OCI-LY7 (cell line): ENCODE results near the gene KIFC3. TPM values are rescaled to one million over a fixed set of nuclear protein-coding genes. Genes with fewer than 3 reads are reported as not detected.

Source experiments
- BruUV-seq: library from RNA; stranded (reverse); fragments of 400-500 nt; replicated peaks from 2 replicates; lab custom pipeline; 2021; lab: Mats Ljungman, UMichigan
- CTCF ChIA-PET: fragments of 300-600 bp; sonication (Branson Sonifier 250); formaldehyde crosslinking; loops from one replicate; lab custom pipeline; 2022; ENCODE audit warnings: antibody characterized with exemption; ENCODE audit not compliant: unreplicated experiment; lab: Charles Lee
- POLR2A ChIA-PET: fragments of 300-600 bp; sonication (Branson Sonifier 250); formaldehyde crosslinking; loops from one replicate; lab custom pipeline; 2022; ENCODE audit warnings: antibody characterized with exemption; lab: Charles Lee
- DNase-seq: peaks from one replicate; pipeline ENCODE4 v3.0.0-alpha.2; 2015; ENCODE audit warnings: low spot score
- H2AFZ ChIP-seq: fragments of 200-600 bp; sonication (generic), shearing (Covaris generic); 2 replicates; pipeline ENCODE4 v1.6.1; 2014; ENCODE audit warnings: mild to moderate bottlenecking, antibody characterized with exemption, low read length, moderate library complexity
- H3K27ac ChIP-seq: fragments of 200-600 bp; sonication (generic); 2 replicates; pipeline ENCODE4 v1.5.1; 2014; ENCODE audit warnings: mixed run types, low read depth, mild to moderate bottlenecking, moderate library complexity, low read length, inconsistent platforms; ENCODE audit not compliant: poor library complexity, severe bottlenecking
- H3K36me3 ChIP-seq: fragments of 200-600 bp; sonication (generic); 2 replicates; pipeline ENCODE4 v1.6.1; 2014; ENCODE audit warnings: mild to moderate bottlenecking, antibody characterized with exemption, low read length, moderate library complexity, mixed read lengths; ENCODE audit not compliant: insufficient read depth
- H3K4me1 ChIP-seq: fragments of 200-600 bp; sonication (generic); 2 replicates; pipeline ENCODE4 v1.5.1; 2014; ENCODE audit warnings: mild to moderate bottlenecking, low read length; ENCODE audit not compliant: insufficient read depth, poor library complexity, severe bottlenecking
- H3K4me2 ChIP-seq: fragments of 200-600 bp; sonication (generic); 2 replicates; pipeline ENCODE4 v1.6.1; 2014; ENCODE audit warnings: mild to moderate bottlenecking, low read length
- H3K4me3 ChIP-seq: fragments of 200-600 bp; sonication (generic); 2 replicates; pipeline ENCODE4 v1.5.1; 2014; ENCODE audit warnings: mild to moderate bottlenecking, low read depth, low read length; ENCODE audit not compliant: poor library complexity, severe bottlenecking
- H3K79me2 ChIP-seq: fragments of 200-600 bp; sonication (generic); 2 replicates; pipeline ENCODE4 v1.6.1; 2016; ENCODE audit warnings: low read depth, mild to moderate bottlenecking, low read length, moderate library complexity, mixed read lengths; ENCODE audit not compliant: insufficient read depth
- H3K9me2 ChIP-seq: fragments of 200-600 bp; sonication (generic); 2 replicates; pipeline ENCODE4 v1.6.1; 2016; ENCODE audit warnings: mild to moderate bottlenecking, low read length, mixed read lengths; ENCODE audit not compliant: insufficient read depth
- H3K9me3 ChIP-seq: fragments of 200-600 bp; sonication (generic); 2 replicates; pipeline ENCODE4 v1.6.1; 2014; ENCODE audit warnings: mild to moderate bottlenecking, mixed run types, low read length, mixed read lengths
- H4K20me1 ChIP-seq: fragments of 200-600 bp; sonication (generic); 2 replicates; pipeline ENCODE4 v1.6.1; 2014; ENCODE audit warnings: mild to moderate bottlenecking, antibody characterized with exemption, low read length, moderate library complexity, mixed read lengths; ENCODE audit not compliant: insufficient read depth
- EZH2phosphoT487 ChIP-seq: fragments of 200-600 bp; sonication (generic); IDR thresholded peaks from 2 replicates; pipeline ENCODE4 v1.6.1; 2018; ENCODE audit warnings: low read depth, borderline replicate concordance, mild to moderate bottlenecking, mixed run types, antibody characterized with exemption, low read length, moderate library complexity, mixed read lengths
- intact Hi-C: fragments of 100-400 bp; cut with micrococcal nuclease; formaldehyde crosslinking; loops from one replicate; pipeline ENCODE4 v1.10.0; 2022; ENCODE audit not compliant: unreplicated experiment
- total RNA-seq, 2 experiments: library from RNA; depleted of rRNA in 1 of 2; stranded (reverse); fragments of >200 nt in 1 of 2; shearing (Covaris generic) in 1 of 2; gene quantifications; 2 replicates each; pipeline ENCODE4 v1.2.3, GENCODE V29; 2014 to 2022
- TF ChIP-seq, protein P1 (sequence below): fragments of 200-600 bp; sonication (generic); conservative IDR thresholded peaks from 2 replicates; pipeline ENCODE4 v1.5.1; 2014; ENCODE audit warnings: mild to moderate bottlenecking, antibody characterized with exemption, low read length, moderate library complexity, mixed read lengths

Gene KIFC3
- total RNA-seq, 2 experiments from 2014 or later, result 0.61 TPM; not detected in 1

GRCh38 chr16:57765160-57765728, 37.0 kb downstream of the KIFC3 start:
- no peaks in the 10 kb centered on the region for H3K9me2 ChIP-seq
- no peaks in the 10 kb centered on the region for H3K79me2 ChIP-seq
- TF ChIP-seq, protein P1, sequence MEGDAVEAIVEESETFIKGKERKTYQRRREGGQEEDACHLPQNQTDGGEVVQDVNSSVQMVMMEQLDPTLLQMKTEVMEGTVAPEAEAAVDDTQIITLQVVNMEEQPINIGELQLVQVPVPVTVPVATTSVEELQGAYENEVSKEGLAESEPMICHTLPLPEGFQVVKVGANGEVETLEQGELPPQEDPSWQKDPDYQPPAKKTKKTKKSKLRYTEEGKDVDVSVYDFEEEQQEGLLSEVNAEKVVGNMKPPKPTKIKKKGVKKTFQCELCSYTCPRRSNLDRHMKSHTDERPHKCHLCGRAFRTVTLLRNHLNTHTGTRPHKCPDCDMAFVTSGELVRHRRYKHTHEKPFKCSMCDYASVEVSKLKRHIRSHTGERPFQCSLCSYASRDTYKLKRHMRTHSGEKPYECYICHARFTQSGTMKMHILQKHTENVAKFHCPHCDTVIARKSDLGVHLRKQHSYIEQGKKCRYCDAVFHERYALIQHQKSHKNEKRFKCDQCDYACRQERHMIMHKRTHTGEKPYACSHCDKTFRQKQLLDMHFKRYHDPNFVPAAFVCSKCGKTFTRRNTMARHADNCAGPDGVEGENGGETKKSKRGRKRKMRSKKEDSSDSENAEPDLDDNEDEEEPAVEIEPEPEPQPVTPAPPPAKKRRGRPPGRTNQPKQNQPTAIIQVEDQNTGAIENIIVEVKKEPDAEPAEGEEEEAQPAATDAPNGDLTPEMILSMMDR, result no peak
- TF ChIP-seq EZH2phosphoT487, result no peak
- H3K27ac ChIP-seq, result no peak overlapping the region
- POLR2A ChIA-PET, result no interaction called here
- H2AFZ ChIP-seq, result no peak overlapping the region
- no peak overlapping the region for H3K4me2 ChIP-seq
- H4K20me1 ChIP-seq, result no peaks in the 10 kb centered on the region
- no peaks in the 10 kb centered on the region for H3K9me3 ChIP-seq
- intact Hi-C loops, result no loop called here
- DNase-seq, result no peak
- CTCF ChIA-PET, result no interaction called here
- H3K4me1 ChIP-seq, result no peaks in the 10 kb centered on the region
- no peak overlapping the region for H3K4me3 ChIP-seq
- BruUV-seq, result no TSS peak
- no peaks in the 10 kb centered on the region for H3K36me3 ChIP-seq

- POLR2A ChIA-PET, result no interaction called here
- Histone ChIP-seq H3K4me2 (no peak overlapping the region), H3K9me3 (no peaks in the 10 kb centered on the region), H3K27ac (no peak overlapping the region), H2AFZ (peak overlapping the region; percentile 37; the same call in 1 of the 2 replicates), H3K36me3 (no peaks in the 10 kb centered on the region), H3K4me1 (no peaks in the 10 kb centered on the region), H4K20me1 (no peaks in the 10 kb centered on the region), H3K4me3 (no peak overlapping the region), H3K9me2 (no peaks in the 10 kb centered on the region), H3K79me2 (no peaks in the 10 kb centered on the region)
- no peak for TF ChIP-seq EZH2phosphoT487
- TF ChIP-seq, protein P1, result no peak
- no TSS peak for BruUV-seq
- CTCF ChIA-PET, result no interaction called here
- DNase-seq, result peak; percentile 79
- intact Hi-C loops, result no loop called here
Measured at GRCh38 chr16:57764341-57765159, 37.7 kb downstream of the KIFC3 start.

- H2AFZ ChIP-seq, result no peak overlapping the region
- no peaks in the 10 kb centered on the region for H3K36me3 ChIP-seq
- H3K9me3 ChIP-seq, result no peaks in the 10 kb centered on the region
- BruUV-seq, result no TSS peak
- intact Hi-C loops, result no loop called here
- no peaks in the 10 kb centered on the region for H3K79me2 ChIP-seq
- no peaks in the 10 kb centered on the region for H3K9me2 ChIP-seq
- H3K4me1 ChIP-seq, result no peaks in the 10 kb centered on the region
- TF ChIP-seq EZH2phosphoT487, result no peak
- TF ChIP-seq, protein P1, result no peak
- H4K20me1 ChIP-seq, result no peaks in the 10 kb centered on the region
- no peak for DNase-seq
- no peak overlapping the region for H3K4me2 ChIP-seq
- ChIA-PET POLR2A (no interaction called here), CTCF (no interaction called here)
- no peak overlapping the region for H3K4me3 ChIP-seq
- H3K27ac ChIP-seq, result no peak overlapping the region
Measured at GRCh38 chr16:57764006-57764340, 38.3 kb downstream of the KIFC3 start.
